Epidermal melanocyte (primary cell): ENCODE data around the gene OR14I1.
"Not testable (repeated sequence)": the region's sequence is repeated elsewhere in the genome, so short reads cannot be mapped to it uniquely, and the experiment has no call there.

Experiments used
- DNase-seq: peaks from one replicate; pipeline ENCODE4 v3.0.0; 2011; ENCODE audit warnings: low spot score; ENCODE audit not compliant: insufficient read length

The OR14I1 gene

DNA sequence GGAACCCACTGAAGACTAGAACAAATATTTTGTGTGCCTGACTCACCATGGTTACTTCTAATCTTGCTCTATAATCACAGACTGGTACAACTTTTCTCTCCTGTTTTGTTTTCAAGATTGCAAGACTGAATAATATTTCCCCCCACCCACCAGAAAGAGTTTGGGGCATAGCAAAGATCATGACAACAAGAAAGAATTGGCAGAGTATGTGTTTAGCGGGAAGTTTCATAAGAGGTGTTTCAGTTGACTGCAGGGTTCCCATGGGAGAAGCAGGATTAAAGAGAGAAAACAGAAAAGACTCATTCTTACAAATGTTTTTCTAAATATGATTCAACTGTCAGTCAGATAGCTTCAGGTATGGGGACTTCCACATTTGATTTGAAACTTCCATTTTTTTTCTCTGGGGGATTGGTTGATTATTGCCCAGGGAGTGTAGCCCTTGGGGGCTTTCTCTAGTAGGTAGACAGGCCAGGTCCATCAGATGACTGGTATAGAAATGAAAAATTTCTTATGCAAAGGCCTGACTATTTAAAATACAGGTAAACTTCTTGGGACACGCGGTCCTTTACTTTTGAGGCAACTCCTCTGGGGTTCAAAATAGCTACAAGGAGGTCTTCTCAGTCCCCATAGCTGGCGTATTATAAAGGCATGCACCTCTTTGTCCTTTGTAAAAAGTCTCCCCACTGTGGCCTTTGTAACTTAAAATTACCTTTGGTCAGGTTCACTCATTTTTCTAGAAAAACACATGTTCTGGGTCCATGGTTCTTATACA lies 13.9 kb downstream of the OR14I1 start:
- DNase-seq, result no peak

DNA sequence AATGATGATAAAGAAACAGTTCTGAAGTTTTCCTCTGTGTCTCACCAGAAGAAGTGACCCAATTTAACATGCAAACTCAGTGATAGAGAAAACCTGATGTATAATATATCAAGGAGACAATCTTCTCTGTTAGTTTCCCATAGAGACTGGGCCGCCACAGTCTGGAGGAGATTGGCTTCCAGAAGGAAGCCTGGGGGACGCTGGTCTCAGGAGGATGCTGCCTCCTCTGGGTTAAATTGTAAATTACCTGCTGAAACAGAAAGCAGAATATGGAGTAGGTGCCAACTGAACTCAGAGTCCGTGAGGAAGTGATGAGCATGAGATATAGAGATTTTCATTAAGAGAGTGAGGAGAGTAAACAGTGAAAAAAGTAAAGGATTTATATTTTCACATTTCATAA lies 15.8 kb downstream of the OR14I1 start:
- DNase-seq, result no peak

DNA sequence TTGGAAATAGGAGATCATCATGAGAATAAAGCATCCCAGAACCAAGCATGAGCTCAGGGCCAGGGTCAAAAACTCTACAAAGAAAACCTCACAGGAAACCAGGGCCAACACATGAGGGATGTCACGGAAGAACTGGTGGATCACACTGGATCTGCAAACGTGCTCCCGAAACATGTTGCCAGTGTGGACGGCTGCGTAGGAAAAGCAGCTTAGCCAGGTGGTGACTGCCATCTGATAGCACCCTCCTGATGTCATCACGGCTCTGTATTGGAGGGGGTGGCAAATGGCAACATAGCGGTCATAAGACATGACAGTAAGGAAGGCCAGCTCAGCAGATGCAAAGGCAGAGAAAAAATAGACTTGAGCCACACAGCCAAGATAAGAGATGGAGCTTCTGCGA lies 20.9 kb downstream of the OR14I1 start:
- no peak for DNase-seq

DNA sequence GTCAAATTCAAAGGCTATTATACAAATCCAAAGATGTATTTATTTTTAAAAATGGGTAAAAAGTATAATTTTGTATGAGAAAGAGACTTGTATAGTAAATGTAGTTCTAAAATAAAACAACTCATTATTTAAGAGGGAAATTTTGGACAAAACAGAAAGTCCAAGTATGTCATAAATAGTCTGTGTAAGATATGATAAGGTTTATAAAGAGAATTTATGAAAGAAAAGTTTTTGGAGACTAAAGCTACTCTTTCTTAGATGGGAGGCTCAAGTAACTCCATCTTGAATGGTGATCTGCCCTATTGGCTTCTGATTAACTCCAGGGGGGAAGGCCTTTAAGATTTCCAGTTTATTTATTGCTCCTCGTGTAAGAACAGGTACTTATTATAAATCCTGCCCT lies 32.6 kb downstream of the OR14I1 start:
- no peak for DNase-seq

DNA sequence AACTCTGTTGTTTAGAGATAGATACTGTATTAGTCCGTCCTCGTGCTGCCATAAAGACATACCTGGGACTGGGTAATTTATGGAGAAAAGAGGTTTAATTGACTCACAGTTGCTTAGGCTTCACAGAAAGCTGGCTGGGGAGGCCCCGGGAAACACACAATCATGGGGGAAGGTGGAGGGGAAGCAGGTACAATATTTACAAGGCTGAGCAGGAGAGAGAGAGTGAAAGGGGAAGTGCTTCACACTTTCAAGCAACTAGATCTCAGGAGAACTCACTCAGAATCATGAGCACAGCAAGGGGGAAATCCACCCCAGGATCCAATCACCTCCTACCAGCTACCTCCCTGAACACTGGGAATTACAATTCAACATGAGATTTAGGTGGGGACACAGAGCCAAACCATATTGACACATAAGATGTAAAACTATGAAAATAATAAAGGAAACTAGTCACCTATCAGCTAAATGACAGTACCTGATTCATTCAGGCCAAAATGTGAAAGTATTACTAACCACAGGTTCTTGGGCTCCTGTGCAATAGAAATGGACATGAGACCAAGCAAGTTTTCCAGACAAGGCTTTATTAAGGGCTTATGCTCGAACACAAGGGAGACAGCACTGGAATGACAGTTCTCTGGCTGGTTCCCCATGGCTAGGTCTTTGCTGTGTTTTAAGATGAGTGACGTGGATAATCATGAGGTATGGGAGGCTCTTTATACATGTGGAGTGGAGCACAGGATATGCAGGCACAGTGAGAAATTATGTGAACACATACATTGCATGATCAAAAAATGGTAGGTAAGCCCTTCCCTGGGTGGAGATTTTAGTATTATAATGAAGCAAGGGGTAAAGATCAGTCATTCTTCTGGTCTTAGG lies 38.9 kb downstream of the OR14I1 start:
- not testable (repeated sequence) for DNase-seq

DNA sequence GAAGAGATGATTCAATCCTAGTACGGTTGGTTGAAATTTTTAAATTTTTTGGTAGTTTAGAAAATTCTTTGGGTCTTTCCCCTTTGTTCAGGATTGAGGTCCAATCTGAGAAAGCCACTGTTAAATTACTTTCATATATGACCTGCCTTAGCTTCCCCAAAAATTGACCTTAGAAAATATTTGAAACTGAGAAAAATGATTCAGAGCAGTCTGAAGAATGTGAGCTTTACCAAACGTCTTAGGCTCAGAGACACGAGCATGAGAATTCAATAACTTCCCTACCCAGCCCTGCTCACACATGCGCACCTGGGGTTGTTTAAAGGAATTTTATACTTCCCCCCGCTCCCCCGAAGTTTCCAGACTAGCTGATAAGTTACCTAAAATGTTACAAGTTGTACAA lies 45.8 kb downstream of the OR14I1 start:
- not testable (repeated sequence) for DNase-seq

DNA sequence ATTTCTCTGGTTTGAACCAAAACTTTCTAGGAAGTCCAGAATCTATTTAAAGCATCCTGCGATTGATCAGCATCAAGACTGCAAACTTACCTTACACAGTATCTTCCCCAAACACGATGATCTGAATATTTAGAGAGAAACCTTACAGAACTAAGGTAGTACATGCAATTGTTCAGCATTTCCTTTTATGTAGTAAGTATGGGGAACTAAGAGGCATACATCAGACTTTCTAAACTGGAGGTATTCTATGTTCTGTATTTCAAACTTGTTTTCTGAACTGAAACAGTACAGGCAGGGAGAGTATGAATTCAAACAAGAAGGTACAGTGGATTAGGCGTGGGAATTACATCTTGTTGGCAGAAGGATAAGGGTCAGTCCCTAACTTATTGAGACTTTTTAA lies 47.2 kb downstream of the OR14I1 start, which contains the start of gene OR2T27:
Gene OR2T27 (minus strand): TSS at position 175 of the 400 bp plus-strand sequence. CDS start 4,644 bp downstream, outside the sequence.
- not testable (repeated sequence) for DNase-seq
